Measurements from ENCODE around the gene ACTR3.

- TF ChIP-seq SPI1 (IDR thresholded peaks at IDR 0.05; ENCODE audit: low read depth, low read length) (no peak), POLR2A (IDR thresholded peaks at IDR 0.05; ENCODE audit: low read depth, low read length) (no peak), TAF1 (IDR thresholded peaks at IDR 0.05; ENCODE audit: low read depth, low read length) (no peak), POLR2AphosphoS5 (IDR thresholded peaks at IDR 0.05; ENCODE audit: low read depth, low read length) (no peak), PAX5 (IDR thresholded peaks at IDR 0.05; ENCODE audit: insufficient read depth, low read length, severe bottlenecking) (peak; percentile 30), POU2F2 (IDR thresholded peaks at IDR 0.05; ENCODE audit: low read depth, low read length) (no peak)
Observed at GRCh38 chr2:113847144-113847543, 42.7 kb upstream of the ACTR3 start.

All from GM12891 (cell line).